ENCODE measurements around the gene ZNF17.

DNA sequence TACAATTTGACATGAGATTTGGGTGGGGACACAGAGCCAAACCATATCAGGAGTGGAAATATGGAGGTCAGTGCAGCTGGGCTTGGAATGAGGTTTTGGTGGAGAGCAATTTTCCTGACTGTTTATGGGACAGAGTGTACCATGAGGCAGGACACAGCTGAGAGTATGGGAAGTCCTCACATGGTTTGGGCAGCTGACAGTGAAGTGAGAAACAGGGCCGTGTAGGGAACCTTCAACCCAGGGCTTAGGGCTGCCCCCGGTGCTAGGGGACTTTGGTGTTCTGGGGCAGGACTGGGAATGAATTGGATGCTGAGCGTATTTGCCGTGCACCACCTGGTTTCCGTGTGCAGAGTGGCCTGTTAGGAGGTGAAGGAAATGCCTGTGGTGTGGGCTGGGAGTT lies 15.3 kb upstream of the ZNF17 start:
- no peak for TF ChIP-seq EZH2 (optimal IDR thresholded peaks at IDR 0.05; ENCODE audit: low read depth, low read length)
- TF ChIP-seq, protein P1, sequence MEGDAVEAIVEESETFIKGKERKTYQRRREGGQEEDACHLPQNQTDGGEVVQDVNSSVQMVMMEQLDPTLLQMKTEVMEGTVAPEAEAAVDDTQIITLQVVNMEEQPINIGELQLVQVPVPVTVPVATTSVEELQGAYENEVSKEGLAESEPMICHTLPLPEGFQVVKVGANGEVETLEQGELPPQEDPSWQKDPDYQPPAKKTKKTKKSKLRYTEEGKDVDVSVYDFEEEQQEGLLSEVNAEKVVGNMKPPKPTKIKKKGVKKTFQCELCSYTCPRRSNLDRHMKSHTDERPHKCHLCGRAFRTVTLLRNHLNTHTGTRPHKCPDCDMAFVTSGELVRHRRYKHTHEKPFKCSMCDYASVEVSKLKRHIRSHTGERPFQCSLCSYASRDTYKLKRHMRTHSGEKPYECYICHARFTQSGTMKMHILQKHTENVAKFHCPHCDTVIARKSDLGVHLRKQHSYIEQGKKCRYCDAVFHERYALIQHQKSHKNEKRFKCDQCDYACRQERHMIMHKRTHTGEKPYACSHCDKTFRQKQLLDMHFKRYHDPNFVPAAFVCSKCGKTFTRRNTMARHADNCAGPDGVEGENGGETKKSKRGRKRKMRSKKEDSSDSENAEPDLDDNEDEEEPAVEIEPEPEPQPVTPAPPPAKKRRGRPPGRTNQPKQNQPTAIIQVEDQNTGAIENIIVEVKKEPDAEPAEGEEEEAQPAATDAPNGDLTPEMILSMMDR (IDR thresholded peaks at IDR 0.05; ENCODE audit: low read length): no peak

Measured in MM.1S (cell line).